Left kidney (tissue), 2 donors: ENCODE results near the gene TCF3. TPM values are rescaled to one million over a fixed set of nuclear protein-coding genes. Genes with fewer than 3 reads are reported as not detected.

Experiments used
- DNase-seq: peaks from one replicate; pipeline ENCODE4 v3.0.0-alpha.2; 2013
- polyA plus RNA-seq: library from polyadenylated mRNA; unstranded; fragments of 120-200 nt; gene quantifications from one replicate; pipeline ENCODE4 v1.2.1, GENCODE V29; 2013; ENCODE audit not compliant: insufficient read length

The TCF3 gene
- polyA plus RNA-seq, 1 donor = 98.9 TPM

GRCh38 chr19:1584500-1585242 is 67.7 kb downstream of the TCF3 start:
- no peak for DNase-seq

GRCh38 chr19:1582201-1582600 is 70.2 kb downstream of the TCF3 start:
- no peak for DNase-seq

- DNase-seq = no peak
These were observed 71.5 kb downstream of the TCF3 start for GRCh38 chr19:1580957-1581356.

- no peak for DNase-seq
These were observed 72.0 kb downstream of the TCF3 start for GRCh38 chr19:1580382-1580781.

- DNase-seq = no peak
These were observed 73.2 kb downstream of the TCF3 start for GRCh38 chr19:1579222-1579621.

GRCh38 chr19:1577929-1578618 is 74.3 kb downstream of the TCF3 start:
- no peak for DNase-seq

GRCh38 chr19:1577090-1577928 is 75.1 kb downstream of the TCF3 start:
- no peak for DNase-seq

- DNase-seq = no peak
These were observed 75.9 kb downstream of the TCF3 start for GRCh38 chr19:1576242-1577089.

- DNase-seq = no peak
These were observed 76.8 kb downstream of the TCF3 start for GRCh38 chr19:1575323-1576241.

- no peak for DNase-seq
These were observed 77.9 kb downstream of the TCF3 start for GRCh38 chr19:1574354-1575136.

- DNase-seq = no peak
These were observed 79.6 kb downstream of the TCF3 start for GRCh38 chr19:1572795-1573194.

- no peak for DNase-seq
These were observed 81.1 kb downstream of the TCF3 start for GRCh38 chr19:1571358-1571757.

GRCh38 chr19:1570836-1571235 is 81.6 kb downstream of the TCF3 start:
- no peak for DNase-seq

GRCh38 chr19:1569997-1570396 is 82.4 kb downstream of the TCF3 start:
- no peak for DNase-seq

- peak; percentile 69 for DNase-seq
These were observed 83.9 kb downstream of the TCF3 start, which contains the start of gene MEX3D for GRCh38 chr19:1568320-1569019. Gene MEX3D, minus strand, starts transcription at chr19:1568325. Its CDS starts 267 bp downstream, at chr19:1568058.

- no peak for DNase-seq
These were observed 84.6 kb downstream of the TCF3 start for GRCh38 chr19:1567848-1568227.

GRCh38 chr19:1567116-1567847 is 85.1 kb downstream of the TCF3 start:
- DNase-seq = no peak

- DNase-seq = peak; percentile 85
These were observed 85.9 kb downstream of the TCF3 start for GRCh38 chr19:1566392-1567115.
